GM18517 (cell line): ENCODE data around the gene ATP8B3.
"Not testable (repeated sequence)": the region's sequence is repeated elsewhere in the genome, so short reads cannot be mapped to it uniquely, and the experiment has no call there.

ENCODE experiments used
- ATAC-seq: cut with Tn5 transposase; IDR thresholded peaks from one replicate; pipeline ENCODE4 v1.9.1; 2021; ENCODE audit warnings: mild to moderate bottlenecking, moderate library complexity; ENCODE audit not compliant: unreplicated experiment

ATP8B3 gene

GRCh38 chr19:1774989-1775772, 36.9 kb downstream of the ATP8B3 start:
- ATAC-seq = no peak

- no peak for ATAC-seq
Observed at GRCh38 chr19:1773184-1773583, 38.9 kb downstream of the ATP8B3 start.

- no peak for ATAC-seq
Observed at GRCh38 chr19:1770866-1771576, 41.1 kb downstream of the ATP8B3 start.

GRCh38 chr19:1769645-1769985, 42.5 kb downstream of the ATP8B3 start:
- ATAC-seq = no peak

GRCh38 chr19:1768918-1769644, 43.0 kb downstream of the ATP8B3 start:
- no peak for ATAC-seq

- no peak for ATAC-seq
Observed at GRCh38 chr19:1768248-1768647, 43.8 kb downstream of the ATP8B3 start.

- no peak for ATAC-seq
Observed at GRCh38 chr19:1767464-1767933, 44.6 kb downstream of the ATP8B3 start.

GRCh38 chr19:1766800-1767352, 45.2 kb downstream of the ATP8B3 start:
- ATAC-seq = no peak

- no peak for ATAC-seq
Observed at GRCh38 chr19:1765904-1766799, 45.9 kb downstream of the ATP8B3 start.

- no peak for ATAC-seq
Observed at GRCh38 chr19:1765232-1765903, 46.7 kb downstream of the ATP8B3 start.

GRCh38 chr19:1764729-1765128, 47.3 kb downstream of the ATP8B3 start:
- ATAC-seq = no peak

- ATAC-seq = no peak
Observed at GRCh38 chr19:1763648-1764639, 48.1 kb downstream of the ATP8B3 start.

GRCh38 chr19:1762243-1763117, 49.6 kb downstream of the ATP8B3 start:
- no peak for ATAC-seq

GRCh38 chr19:1761528-1762242, 50.4 kb downstream of the ATP8B3 start:
- ATAC-seq = no peak

- ATAC-seq = not testable (repeated sequence)
Observed at GRCh38 chr19:1760786-1761527, 51.1 kb downstream of the ATP8B3 start.

- ATAC-seq = no peak
Observed at GRCh38 chr19:1760020-1760419, 52.1 kb downstream of the ATP8B3 start.
